ENCODE results near the gene PABPN1L.
"Not testable (repeated sequence)": the region's sequence is repeated elsewhere in the genome, so short reads cannot be mapped to it uniquely, and the experiment has no call there.

Gene PABPN1L

DNA sequence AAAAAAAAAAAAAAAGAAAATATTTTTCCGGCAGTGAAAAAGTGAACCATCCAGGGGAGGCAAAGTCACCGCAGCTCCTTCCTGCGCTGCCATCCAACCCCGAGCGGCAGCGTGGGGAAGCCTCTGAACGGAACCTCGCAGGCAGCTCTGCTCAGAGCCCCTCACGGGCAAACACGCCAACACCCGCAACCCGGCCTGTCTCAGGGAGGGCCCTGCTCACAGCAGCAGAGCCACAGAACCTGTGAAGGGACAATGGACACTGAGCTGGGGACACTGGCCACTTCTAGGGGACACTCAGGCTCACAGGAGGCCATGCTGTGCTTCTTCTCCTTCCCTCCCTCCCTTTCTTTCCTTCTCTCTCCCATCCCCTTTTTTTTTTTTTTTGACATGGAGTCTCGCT is 33.4 kb downstream of the PABPN1L start:
- no peaks in the 10 kb centered on the region for H3K27me3 Mint-ChIP-seq
- CTCF ChIA-PET: no interaction called here
- H3K36me3 Mint-ChIP-seq: no peaks in the 10 kb centered on the region
- H3K9me3 Mint-ChIP-seq: no peaks in the 10 kb centered on the region
- no peak overlapping the region for H3K4me3 Mint-ChIP-seq
- no peaks in the 10 kb centered on the region for H3K4me1 Mint-ChIP-seq
- DNase-seq: no peak
- H3K27ac Mint-ChIP-seq: no peak overlapping the region

DNA sequence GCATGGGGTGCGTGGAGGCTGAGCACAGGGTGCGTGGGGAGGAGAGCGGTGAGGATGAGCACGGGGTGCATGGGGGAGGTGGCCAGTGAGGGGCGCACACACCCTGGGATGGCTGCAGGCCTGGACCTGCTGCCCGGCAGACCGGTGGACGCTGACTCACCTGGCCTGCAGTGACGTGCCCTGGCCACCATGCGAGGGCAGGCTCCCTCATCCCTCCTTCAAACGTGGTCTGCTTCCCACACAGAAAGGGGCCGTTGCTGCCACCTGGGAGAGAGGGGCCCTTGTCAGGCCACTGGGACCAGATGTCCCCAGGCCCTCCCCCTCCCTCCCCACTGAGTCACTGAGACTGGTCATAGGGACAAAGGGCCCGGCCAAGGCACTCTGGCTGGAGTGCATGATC is 34.6 kb downstream of the PABPN1L start:
- DNase-seq: no peak
- no peaks in the 10 kb centered on the region for H3K4me1 Mint-ChIP-seq
- H3K27me3 Mint-ChIP-seq: no peaks in the 10 kb centered on the region
- no peak overlapping the region for H3K4me3 Mint-ChIP-seq
- no peaks in the 10 kb centered on the region for H3K36me3 Mint-ChIP-seq
- CTCF ChIA-PET: no interaction called here
- H3K27ac Mint-ChIP-seq: no peak overlapping the region
- H3K9me3 Mint-ChIP-seq: no peaks in the 10 kb centered on the region

DNA sequence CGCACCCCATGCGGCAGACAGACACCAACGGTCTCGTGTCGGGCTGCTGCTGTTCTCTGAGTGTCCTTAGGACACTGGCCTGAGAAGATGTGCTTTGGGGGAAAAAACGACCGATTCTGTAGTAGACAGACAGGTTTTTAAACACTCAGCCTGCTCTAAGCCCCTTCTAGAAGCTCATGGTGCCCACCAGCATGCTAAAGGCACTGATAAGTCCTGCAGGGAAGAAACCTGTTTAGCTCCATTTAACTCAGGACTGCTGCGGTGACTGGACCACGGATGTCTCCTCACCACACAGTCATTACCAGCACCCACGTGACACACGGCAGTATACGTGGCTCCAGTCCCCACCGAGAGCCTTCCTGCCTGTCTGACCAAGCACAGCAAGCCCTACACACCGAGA is 35.7 kb downstream of the PABPN1L start:
- no peak overlapping the region for H3K27ac Mint-ChIP-seq
- CTCF ChIA-PET: no interaction called here
- no peak for DNase-seq

DNA sequence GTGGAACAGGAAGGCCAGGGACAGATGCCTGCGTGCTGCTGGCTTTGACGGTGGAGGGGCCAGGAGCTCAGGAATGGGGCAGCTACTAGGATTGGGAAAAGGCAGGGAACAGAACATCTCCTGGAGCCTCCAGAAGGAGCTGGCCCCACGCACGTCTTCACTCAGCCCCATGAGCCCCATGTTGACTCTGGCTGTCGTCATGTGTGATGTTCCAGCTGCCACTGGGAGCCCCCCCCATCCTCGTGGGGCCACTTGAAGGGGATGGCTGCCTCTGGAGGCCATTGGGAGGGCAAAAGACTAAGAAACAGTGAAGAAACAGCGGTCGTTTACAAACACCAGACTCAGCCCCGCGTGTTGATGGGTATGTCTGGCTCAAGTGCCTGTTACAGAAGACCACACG is 36.2 kb downstream of the PABPN1L start:
- Mint-ChIP-seq H3K4me1 (no peaks in the 10 kb centered on the region), H3K27ac (no peak overlapping the region), H3K4me3 (no peak overlapping the region), H3K9me3 (no peaks in the 10 kb centered on the region), H3K36me3 (no peaks in the 10 kb centered on the region), H3K27me3 (no peaks in the 10 kb centered on the region)
- DNase-seq: no peak
- CTCF ChIA-PET: no interaction called here

More for the DNA sequence above, 35.7 kb downstream of the PABPN1L start:
- no peaks in the 10 kb centered on the region for H3K9me3 Mint-ChIP-seq
- no peaks in the 10 kb centered on the region for H3K36me3 Mint-ChIP-seq
- no peak overlapping the region for H3K4me3 Mint-ChIP-seq
- H3K4me1 Mint-ChIP-seq: no peaks in the 10 kb centered on the region
- no peaks in the 10 kb centered on the region for H3K27me3 Mint-ChIP-seq

DNA sequence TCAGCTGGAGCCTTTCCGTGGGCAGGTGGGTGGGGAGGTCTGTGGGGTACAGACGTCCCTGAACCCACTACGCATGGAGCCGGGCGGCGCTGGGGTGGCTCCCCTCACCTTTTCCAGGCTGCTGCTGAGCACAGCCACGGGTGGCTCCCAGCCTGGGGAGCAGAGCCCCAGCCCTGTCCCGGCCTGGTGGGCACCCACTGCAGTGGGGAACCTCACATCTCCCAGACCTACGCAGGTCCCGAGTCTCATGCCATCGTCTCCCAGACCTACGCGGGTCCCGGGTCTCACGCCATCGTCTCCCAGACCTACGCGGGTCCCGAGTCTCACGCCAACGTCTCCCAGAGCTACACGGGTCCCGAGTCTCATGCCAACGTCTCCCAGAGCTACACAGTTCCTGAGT is 37.7 kb downstream of the PABPN1L start:
- H3K27me3 Mint-ChIP-seq: no peaks in the 10 kb centered on the region
- no peaks in the 10 kb centered on the region for H3K9me3 Mint-ChIP-seq
- H3K4me1 Mint-ChIP-seq: no peaks in the 10 kb centered on the region
- CTCF ChIA-PET: no interaction called here
- no peak overlapping the region for H3K4me3 Mint-ChIP-seq
- no peak for DNase-seq
- H3K36me3 Mint-ChIP-seq: no peaks in the 10 kb centered on the region
- H3K27ac Mint-ChIP-seq: no peak overlapping the region

DNA sequence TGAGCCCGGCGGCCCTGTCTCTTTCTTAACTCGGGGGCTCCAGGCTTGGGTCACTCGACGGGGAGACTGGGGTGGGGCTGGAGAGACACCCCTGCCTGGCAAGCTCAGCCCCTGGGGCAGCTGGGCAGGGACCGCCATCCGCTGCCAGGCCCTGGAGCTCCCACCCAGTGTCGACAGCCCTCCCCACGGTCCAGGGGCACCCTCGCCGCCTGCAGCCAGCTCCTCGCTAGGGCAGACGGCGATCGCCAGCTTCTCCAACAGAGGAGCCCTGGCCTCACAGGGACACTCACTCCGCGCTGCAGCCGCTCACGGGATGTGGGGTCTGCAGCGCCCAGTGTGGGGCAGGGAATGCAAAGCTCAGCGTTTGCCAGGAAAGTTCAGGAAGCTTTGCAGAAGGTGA is 38.7 kb downstream of the PABPN1L start:
- no peaks in the 10 kb centered on the region for H3K9me3 Mint-ChIP-seq
- H3K36me3 Mint-ChIP-seq: no peaks in the 10 kb centered on the region
- no peak overlapping the region for H3K27ac Mint-ChIP-seq
- H3K27me3 Mint-ChIP-seq: no peaks in the 10 kb centered on the region
- H3K4me1 Mint-ChIP-seq: no peaks in the 10 kb centered on the region
- no peak overlapping the region for H3K4me3 Mint-ChIP-seq
- CTCF ChIA-PET: no interaction called here
- DNase-seq: no peak

DNA sequence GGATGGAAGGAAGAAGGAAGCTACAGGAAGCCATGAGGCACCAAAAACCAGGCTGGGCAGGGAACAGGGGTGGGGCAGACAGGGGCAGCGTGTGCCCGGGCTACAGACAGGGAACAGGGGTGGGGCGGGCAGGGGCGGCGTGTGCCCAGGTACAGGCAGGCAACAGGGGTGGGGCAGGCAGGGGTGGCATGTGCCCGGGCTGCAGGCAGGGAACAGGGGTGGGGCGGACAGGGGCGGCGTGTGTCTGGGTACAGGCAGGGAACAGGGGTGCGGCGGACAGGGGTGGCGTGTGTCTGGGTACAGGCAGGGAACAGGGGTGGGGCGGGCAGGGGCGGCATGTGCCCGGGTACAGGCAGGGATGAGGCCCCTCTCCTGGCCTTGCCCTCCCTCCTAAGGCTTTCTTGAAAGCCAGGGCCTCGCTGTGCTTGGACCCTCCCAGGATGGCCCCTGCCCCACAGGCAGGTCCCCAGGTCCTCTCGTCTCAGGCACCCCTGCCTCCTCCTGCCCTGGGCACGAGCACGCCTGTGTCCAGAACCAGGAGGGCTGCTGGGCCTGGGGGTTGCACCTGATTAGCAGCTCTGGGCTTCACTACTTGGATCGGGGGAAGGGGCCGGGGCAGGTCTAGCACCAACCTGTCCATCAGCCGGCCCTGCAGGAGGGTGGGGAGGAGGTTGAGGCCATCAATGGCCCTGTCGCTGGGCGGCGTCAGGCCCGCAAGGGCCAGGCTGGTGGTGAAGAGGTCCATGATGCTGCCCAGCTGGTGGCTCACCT is 40.2 kb downstream of the PABPN1L start:
- H3K36me3 Mint-ChIP-seq: no peaks in the 10 kb centered on the region
- no peaks in the 10 kb centered on the region for H3K27me3 Mint-ChIP-seq
- CTCF ChIA-PET: no interaction called here
- no peaks in the 10 kb centered on the region for H3K9me3 Mint-ChIP-seq
- H3K4me1 Mint-ChIP-seq: no peaks in the 10 kb centered on the region
- no peak overlapping the region for H3K27ac Mint-ChIP-seq
- H3K4me3 Mint-ChIP-seq: no peak overlapping the region
- no peak for DNase-seq

DNA sequence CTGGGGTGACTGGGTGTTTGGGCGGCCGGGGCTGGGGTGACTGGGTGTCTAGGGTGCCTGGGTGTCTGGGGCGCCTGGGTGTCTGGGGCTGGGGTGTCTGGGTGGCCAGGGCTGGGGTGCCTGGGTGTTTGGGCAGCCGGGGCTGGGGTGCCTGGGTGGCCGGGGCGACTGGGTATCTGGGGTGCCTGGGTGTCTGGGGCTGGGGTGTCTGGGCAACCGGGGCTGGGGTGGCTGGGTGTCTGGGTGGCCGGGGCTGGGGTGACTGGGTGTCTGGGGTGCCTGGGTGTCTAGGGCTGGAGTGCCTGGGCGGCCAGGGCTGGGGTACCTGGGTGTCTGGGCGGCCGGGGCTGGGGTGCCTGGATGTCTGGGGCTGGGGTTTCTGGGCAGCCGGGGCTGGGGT is 41.3 kb downstream of the PABPN1L start:
- Mint-ChIP-seq H3K4me3 (no peak overlapping the region), H3K36me3 (no peaks in the 10 kb centered on the region), H3K27ac (no peak overlapping the region), H3K27me3 (no peaks in the 10 kb centered on the region), H3K4me1 (no peaks in the 10 kb centered on the region), H3K9me3 (no peaks in the 10 kb centered on the region)
- no peak for DNase-seq
- CTCF ChIA-PET: no interaction called here

DNA sequence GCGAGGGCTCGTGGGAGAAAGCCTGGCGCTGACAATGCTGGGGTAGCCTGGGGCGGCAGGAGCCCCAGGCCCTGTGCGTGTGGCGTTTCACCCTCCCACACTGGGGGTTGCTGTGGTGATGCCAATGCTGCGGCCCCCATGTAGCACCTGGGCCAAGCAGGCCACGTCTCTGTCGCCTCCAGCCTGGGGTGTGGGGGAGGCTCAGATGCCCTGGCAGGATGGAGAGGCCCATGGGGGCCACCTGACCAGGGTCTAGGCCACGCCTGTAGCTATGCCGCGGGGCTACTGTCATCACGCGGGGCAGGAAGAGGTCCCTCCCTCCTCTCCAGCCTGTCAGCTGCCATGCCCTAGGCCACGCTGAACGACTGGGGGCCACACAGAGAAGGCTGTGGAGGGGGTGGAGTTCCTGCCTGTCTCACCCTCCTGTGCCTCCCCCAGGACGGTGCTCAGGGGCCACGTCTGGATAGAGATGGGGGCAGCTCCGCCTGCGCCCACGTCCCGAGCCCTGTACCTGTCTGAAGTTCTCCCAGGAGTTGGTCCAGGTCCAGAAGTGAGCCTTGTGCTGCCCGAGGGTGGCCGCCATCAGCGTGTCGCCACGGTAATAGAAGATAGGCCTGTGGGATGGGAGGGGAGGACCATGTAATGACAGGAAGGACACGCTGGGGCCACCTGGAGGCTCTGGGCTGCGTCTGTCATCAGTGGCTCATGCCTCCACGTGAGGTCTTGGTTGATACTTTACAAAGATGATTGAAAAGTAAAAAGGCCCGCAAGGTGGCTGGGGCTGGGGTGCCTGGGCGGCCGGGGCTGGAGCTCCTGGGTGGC is 42.0 kb downstream of the PABPN1L start:
- DNase-seq: no peak
- CTCF ChIA-PET: no interaction called here
- H3K36me3 Mint-ChIP-seq: no peaks in the 10 kb centered on the region
- H3K9me3 Mint-ChIP-seq: no peaks in the 10 kb centered on the region
- no peaks in the 10 kb centered on the region for H3K4me1 Mint-ChIP-seq
- no peaks in the 10 kb centered on the region for H3K27me3 Mint-ChIP-seq
- no peak overlapping the region for H3K4me3 Mint-ChIP-seq
- H3K27ac Mint-ChIP-seq: no peak overlapping the region

DNA sequence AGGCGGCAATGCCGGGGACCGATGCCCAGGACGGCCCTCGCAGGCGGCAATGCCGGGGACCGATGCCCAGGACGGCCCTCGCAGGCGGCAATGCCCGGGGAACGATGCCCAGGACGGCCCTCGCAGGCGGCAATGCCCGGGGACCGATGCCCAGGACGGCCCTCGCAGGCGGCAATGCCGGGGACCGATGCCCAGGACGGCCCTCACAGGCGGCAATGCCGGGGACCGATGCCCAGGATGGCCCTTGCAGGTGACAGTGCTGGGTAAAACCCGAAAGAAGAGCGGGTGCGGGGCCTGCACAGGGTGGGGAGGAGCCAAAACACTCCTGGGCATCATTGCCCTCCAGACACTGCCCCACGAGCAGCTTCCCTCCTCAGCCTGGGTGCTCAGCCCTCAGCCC is 42.8 kb downstream of the PABPN1L start:
- H3K4me3 Mint-ChIP-seq, H3K27ac Mint-ChIP-seq, H3K27me3 Mint-ChIP-seq, H3K9me3 Mint-ChIP-seq, H3K36me3 Mint-ChIP-seq, CTCF ChIA-PET, H3K4me1 Mint-ChIP-seq, DNase-seq: not testable (repeated sequence)

DNA sequence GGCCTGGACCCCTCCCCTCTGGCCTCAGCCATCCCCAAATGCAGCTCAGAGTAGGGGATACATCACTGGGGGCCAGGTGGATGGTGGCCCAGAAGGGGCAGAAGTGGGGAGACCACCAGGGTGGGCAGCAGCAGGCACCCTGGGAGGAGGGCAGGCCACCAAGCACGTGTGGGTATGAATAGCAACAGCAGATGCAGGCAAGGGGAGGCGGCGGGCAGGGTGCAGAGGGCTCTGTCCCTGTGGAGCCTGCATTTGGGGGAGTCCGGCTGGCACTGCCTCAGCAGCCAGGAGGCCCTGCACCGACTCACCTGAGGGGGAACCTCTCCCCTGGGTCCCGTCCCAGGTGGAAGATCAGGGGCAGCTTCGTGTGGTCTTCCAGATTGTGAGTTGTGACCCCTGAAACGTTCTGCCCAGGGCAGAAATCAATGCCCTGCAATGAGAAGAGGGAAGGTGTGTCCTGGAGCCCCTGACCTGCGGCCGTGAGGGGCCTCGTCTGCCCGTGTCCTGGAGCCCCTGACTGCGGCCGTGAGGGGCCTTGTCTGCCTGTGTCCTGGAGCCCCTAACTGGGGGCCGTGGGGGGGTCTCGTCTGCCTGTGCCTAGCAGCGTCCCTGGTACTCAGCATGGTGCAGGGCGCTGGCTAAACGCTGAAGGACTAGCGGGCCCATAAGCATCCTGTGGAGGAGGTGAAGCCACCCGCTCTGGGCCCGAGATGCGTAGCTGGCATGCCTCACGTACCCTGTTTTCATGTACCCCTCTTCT is 44.0 kb downstream of the PABPN1L start:
- no peaks in the 10 kb centered on the region for H3K36me3 Mint-ChIP-seq
- H3K27ac Mint-ChIP-seq: peak overlapping the region; percentile 19
- CTCF ChIA-PET: interaction anchor here (0.8 kb wide), 1 partner anchor 85 kb away, joined by 3 read pairs; no protein-coding TSS in a partner anchor

DNA sequence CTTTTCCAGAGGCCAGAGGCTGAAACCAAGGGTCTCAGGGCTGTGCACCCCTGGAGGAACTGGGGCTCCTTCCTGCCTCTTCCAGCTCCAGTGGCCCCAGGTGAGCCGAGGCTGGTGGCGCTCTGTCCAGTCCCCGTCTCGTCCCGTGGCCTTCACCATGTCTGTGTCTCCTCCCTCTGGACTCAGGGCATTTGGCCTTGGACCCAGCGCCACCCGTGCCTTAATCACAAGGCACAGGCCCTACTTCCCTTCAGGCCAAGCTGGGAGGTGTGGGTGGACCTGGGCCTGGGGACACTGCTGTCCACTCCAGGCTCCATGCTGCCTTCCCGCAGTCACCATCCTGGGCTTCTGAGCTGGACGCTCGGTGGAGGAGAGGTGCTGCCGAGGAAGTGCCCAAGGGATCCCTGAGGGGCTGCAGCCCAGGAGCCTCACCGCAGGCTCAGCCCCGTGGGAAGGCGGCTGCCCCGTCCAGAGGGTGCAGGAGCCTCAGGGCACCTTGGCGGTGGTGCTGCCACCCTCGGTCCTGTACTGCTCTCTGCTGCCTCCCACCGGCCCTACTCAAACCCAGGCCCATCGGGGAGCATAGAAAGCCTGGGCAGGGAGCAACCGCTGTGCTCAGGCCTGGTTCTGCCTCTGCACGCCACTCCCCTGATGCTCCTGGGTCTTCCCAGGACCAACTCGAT is 45.2 kb downstream of the PABPN1L start:
- CTCF ChIA-PET: no interaction called here
- Mint-ChIP-seq H3K4me3 (no peak overlapping the region), H3K27ac (no peak overlapping the region), H3K4me1 (no peaks in the 10 kb centered on the region), H3K36me3 (no peaks in the 10 kb centered on the region), H3K27me3 (no peaks in the 10 kb centered on the region), H3K9me3 (no peaks in the 10 kb centered on the region)
- no peak for DNase-seq

More for the DNA sequence above, 44.0 kb downstream of the PABPN1L start:
- Mint-ChIP-seq H3K9me3 (no peaks in the 10 kb centered on the region), H3K4me3 (no peak overlapping the region), H3K27me3 (no peaks in the 10 kb centered on the region), H3K4me1 (no peaks in the 10 kb centered on the region)
- no peak for DNase-seq

DNA sequence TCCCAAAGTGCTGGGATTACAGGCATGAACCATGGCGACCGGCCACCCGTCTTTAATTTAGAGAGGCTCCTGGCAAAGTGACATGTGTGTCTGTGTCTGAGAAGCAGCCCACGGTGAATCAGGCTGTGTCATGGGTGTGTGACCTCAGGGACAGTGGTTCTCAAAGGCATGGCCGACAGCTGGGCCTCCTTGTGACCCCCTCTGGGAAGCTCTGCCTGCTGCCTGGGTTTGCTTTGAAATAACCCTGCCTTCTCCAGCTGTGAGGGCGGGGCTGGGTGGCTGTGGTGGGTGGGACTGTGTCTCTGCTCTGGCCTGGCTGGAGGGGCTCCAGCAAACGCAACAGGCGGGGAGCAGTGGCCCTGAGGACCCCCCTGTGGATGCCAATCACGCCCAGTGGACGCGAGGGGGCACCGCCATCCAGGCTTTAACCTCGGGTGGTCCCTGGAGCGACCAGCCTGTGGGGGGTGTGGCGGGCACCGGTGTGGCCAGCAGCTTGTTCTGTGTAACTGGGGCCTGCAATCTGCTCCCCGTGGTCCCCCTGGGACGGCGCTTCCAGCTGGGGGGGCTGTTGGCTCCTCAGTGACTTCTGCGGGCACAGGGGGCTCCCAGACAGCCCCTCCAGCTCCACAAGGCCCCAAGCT is 46.0 kb downstream of the PABPN1L start:
- Mint-ChIP-seq H3K9me3 (no peaks in the 10 kb centered on the region), H3K36me3 (no peaks in the 10 kb centered on the region), H3K27ac (no peak overlapping the region), H3K27me3 (no peaks in the 10 kb centered on the region), H3K4me1 (no peaks in the 10 kb centered on the region), H3K4me3 (no peak overlapping the region)
- DNase-seq: no peak
- CTCF ChIA-PET: no interaction called here

DNA sequence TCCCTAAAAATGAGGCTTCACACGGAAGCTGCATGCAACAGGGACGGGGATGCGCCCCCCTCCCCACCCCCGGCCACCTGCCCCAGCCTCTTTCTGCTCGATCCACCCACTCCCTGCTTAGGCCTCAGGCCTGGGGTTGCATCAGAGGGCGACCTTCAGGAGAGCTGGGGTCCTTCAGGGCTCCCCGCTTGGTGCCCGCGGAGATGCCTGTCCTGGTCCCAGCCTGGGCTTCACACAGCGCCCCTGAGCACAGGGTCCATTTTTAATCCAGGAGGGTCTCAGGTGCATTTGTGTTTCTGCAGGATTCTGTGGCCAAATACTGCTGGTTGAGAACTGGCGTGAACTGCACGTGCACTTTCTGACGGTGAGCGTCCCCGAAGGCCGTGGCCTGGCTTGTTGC is 47.3 kb downstream of the PABPN1L start:
- no peak overlapping the region for H3K4me3 Mint-ChIP-seq
- no peak for DNase-seq
- H3K27ac Mint-ChIP-seq: peak overlapping the region; percentile 28
- H3K36me3 Mint-ChIP-seq: no peaks in the 10 kb centered on the region
- CTCF ChIA-PET: no interaction called here
- H3K9me3 Mint-ChIP-seq: no peaks in the 10 kb centered on the region
- no peaks in the 10 kb centered on the region for H3K27me3 Mint-ChIP-seq
- no peaks in the 10 kb centered on the region for H3K4me1 Mint-ChIP-seq

All from activated naive CD4-positive, alpha-beta T cell treated with anti-CD3 and anti-CD28 coated beads, Interleukin-2, amount 10 ng/mL, durations not matched to agents 7 days and 5 days (primary cell).